B cell (primary cell): ENCODE measurements around the gene RPS19. TPM values are rescaled to one million over a fixed set of nuclear protein-coding genes. Genes with fewer than 3 reads are reported as not detected.

Experiments used
- ATAC-seq: fragments of 200-7000 bp; cut with Tn5 transposase; one replicate; pipeline ENCODE4 v1.10.0; 2021; ENCODE audit warnings: low read depth, mild to moderate bottlenecking, moderate number of reproducible peaks, moderate library complexity
- CTCF ChIA-PET: fragments of 350-600 bp; sonication (Branson Sonifier 250); formaldehyde crosslinking; loops from one replicate; lab custom pipeline; 2021; ENCODE audit warnings: antibody characterized with exemption, inconsistent platforms; lab: Charles Lee
- POLR2A ChIA-PET: fragments of 350-600 bp; sonication (Branson Sonifier 250); formaldehyde crosslinking; loops from one replicate; lab custom pipeline; 2021; ENCODE audit warnings: antibody characterized with exemption; lab: Charles Lee
- DNase-seq: peaks from one replicate; pipeline ENCODE4 v3.0.0; 2013
- H2AFZ ChIP-seq: 2 replicates; pipeline ENCODE4 v1.6.1; 2012; ENCODE audit warnings: mild to moderate bottlenecking, low read depth, low read length; ENCODE audit not compliant: insufficient read depth, poor library complexity, severe bottlenecking
- H3K27ac ChIP-seq, 2 donors: 1 replicate in 1 of 2; 2 replicates in 1 of 2; pipeline ENCODE4 v1.5.1; 2012 to 2013; ENCODE audit warnings: low read length in 2 of 2, mild to moderate bottlenecking in 2 of 2, moderate library complexity in 1 of 2
- H3K27me3 ChIP-seq, 4 experiments: fragments of 200-600 bp in 1 of 4; sonication (generic) in 1 of 4; replicated peaks in 1 of 4; 1 replicate in 2 of 4; 2 replicates in 2 of 4; pipeline versions ENCODE4 v1.6.1 to v1.7.0; 2013 to 2016; ENCODE audit warnings: low read length in 3 of 4, mild to moderate bottlenecking in 2 of 4, mixed read lengths in 1 of 4, moderate library complexity in 1 of 4; ENCODE audit not compliant: insufficient read depth in 4 of 4, control insufficient read depth in 3 of 4; ENCODE audit errors: control extremely low read depth in 1 of 4
- H3K36me3 ChIP-seq, 2 experiments: replicated peaks in 1 of 2; 1 replicate in 1 of 2; 2 replicates in 1 of 2; pipeline versions ENCODE4 v1.6.1 to v1.7.1; 2013; ENCODE audit warnings: low read length in 1 of 2; ENCODE audit not compliant: insufficient read depth in 2 of 2, control insufficient read depth in 1 of 2; ENCODE audit errors: control extremely low read depth in 1 of 2, extremely low read depth in 1 of 2
- H3K4me1 ChIP-seq, 2 donors: fragments of 200-600 bp in 1 of 2; sonication (generic) in 1 of 2; 1 replicate in 1 of 2; 2 replicates in 1 of 2; pipeline versions ENCODE4 v1.5.1 to v1.6.1; 2013 to 2017; ENCODE audit warnings: low read length in 2 of 2; ENCODE audit not compliant: control insufficient read depth in 2 of 2, insufficient read depth in 2 of 2
- H3K4me2 ChIP-seq: replicated peaks from 2 replicates; pipeline ENCODE3; 2012; ENCODE audit warnings: mild to moderate bottlenecking, low read depth, low read length; ENCODE audit not compliant: poor library complexity, severe bottlenecking
- H3K4me3 ChIP-seq, 5 experiments: fragments of 200-600 bp in 1 of 5; sonication (generic) in 1 of 5; 1 replicate in 3 of 5; 2 replicates in 2 of 5; pipeline versions ENCODE4 v1.5.1 to v1.7.0; 2011 to 2016; ENCODE audit warnings: low read length in 4 of 5, mild to moderate bottlenecking in 4 of 5, low read depth in 2 of 5, control low read depth in 1 of 5, moderate library complexity in 1 of 5; ENCODE audit not compliant: insufficient read depth in 1 of 5; ENCODE audit errors: control extremely low read depth in 1 of 5, extremely low read depth in 1 of 5
- H3K79me2 ChIP-seq: fragments of 200-600 bp; sonication (generic); one replicate; pipeline ENCODE4 v1.6.0; 2016; ENCODE audit warnings: low read length; ENCODE audit not compliant: control insufficient read depth, insufficient read depth
- H3K9ac ChIP-seq: fragments of 200-600 bp; sonication (generic); 2 replicates; pipeline ENCODE4 v1.6.1; 2017; ENCODE audit warnings: mild to moderate bottlenecking, low read length, moderate library complexity
- H3K9me3 ChIP-seq, 3 donors: one replicate each; pipeline versions ENCODE4 v1.6.1 to v1.7.1; 2013; ENCODE audit warnings: low read length in 2 of 3; ENCODE audit not compliant: control insufficient read depth in 2 of 3, insufficient read depth in 1 of 3; ENCODE audit errors: control extremely low read depth in 1 of 3
- H4K20me1 ChIP-seq: 2 replicates; pipeline ENCODE4 v1.6.0; 2012; ENCODE audit warnings: mild to moderate bottlenecking, low read length; ENCODE audit not compliant: insufficient read depth, control insufficient read depth, poor library complexity, severe bottlenecking
- H3K27ac Mint-ChIP-seq: one replicate; pipeline ENCODE4 v1.8.0; 2021; ENCODE audit warnings: mixed read lengths
- H3K27me3 Mint-ChIP-seq: one replicate; pipeline ENCODE4 v1.8.0; 2021; ENCODE audit warnings: mixed read lengths
- H3K4me1 Mint-ChIP-seq: one replicate; pipeline ENCODE4 v1.8.0; 2021; ENCODE audit warnings: mixed read lengths
- H3K4me3 Mint-ChIP-seq: one replicate; pipeline ENCODE4 v1.8.0; 2021; ENCODE audit warnings: mixed read lengths
- H3K9me3 Mint-ChIP-seq: one replicate; pipeline ENCODE4 v1.8.0; 2022; ENCODE audit warnings: mixed read lengths; ENCODE audit not compliant: insufficient read depth
- CTCF ChIP-seq: fragments of 200-600 bp; IDR thresholded peaks from one replicate; pipeline ENCODE4 v1.8.0; 2022; ENCODE audit warnings: antibody characterized with exemption, mild to moderate bottlenecking
- EZH2 ChIP-seq: IDR thresholded peaks from 2 replicates; pipeline ENCODE4 v1.6.1; 2012; ENCODE audit warnings: borderline replicate concordance, low read depth, mild to moderate bottlenecking, moderate library complexity, low read length; ENCODE audit not compliant: insufficient read depth, poor library complexity, severe bottlenecking
- WGBS: methylation state at CpG from one replicate; pipeline ENCODE4 v1.1.5; 2013; ENCODE audit warnings: missing lambda C conversion rate; ENCODE audit not compliant: insufficient coverage; 5-methylcytosine and 5-hydroxymethylcytosine counted together
- intact Hi-C: fragments of 100-400 bp; cut with micrococcal nuclease; formaldehyde crosslinking; loops from one replicate; pipeline ENCODE4 v1.10.0; 2022
- polyA plus RNA-seq: library from polyadenylated mRNA; depleted of rRNA; stranded (reverse); fragments of >200 nt; gene quantifications from 2 replicates; pipeline ENCODE4 v1.2.3, GENCODE V29; 2012
- total RNA-seq, 2 donors: library from RNA; stranded (reverse); fragments of 120-200 nt in 1 of 2; gene quantifications; 1 replicate in 1 of 2; 2 replicates in 1 of 2; pipeline versions ENCODE4 v1.2.3 to v1.2.4, GENCODE V29; 2013 to 2022

Gene RPS19
- total and polyA plus RNA-seq, 2 donors (not counting 1 experiment from before 2014, with no cell fraction given), result 3,322 to 9,144 TPM

GRCh38 chr19:41877916-41878905 lies 18.2 kb downstream of the RPS19 start:
- ATAC-seq, result no peak
- H3K4me1 ChIP-seq, result peaks cover 67 to 86% of the 10 kb centered on the region in 2 donors
- peaks cover 70% of the 10 kb centered on the region for H3K4me1 Mint-ChIP-seq

More at GRCh38 chr19:41877916-41878905, 18.2 kb downstream of the RPS19 start:
- H3K9me3 ChIP-seq, result no peaks in the 10 kb centered on the region
- Mint-ChIP-seq H3K4me3 (peak overlapping the region; percentile 97), H3K9me3 (no peaks in the 10 kb centered on the region), H3K27ac (peak overlapping the region; percentile 99), H3K27me3 (no peaks in the 10 kb centered on the region)
- H3K9ac ChIP-seq, result peak overlapping the region; percentile 92
- H3K36me3 ChIP-seq, result peaks cover 0 to 40% of the 10 kb centered on the region in 2 experiments
- H3K27me3 ChIP-seq, result no peaks in the 10 kb centered on the region
- no peak for DNase-seq
- ChIA-PET CTCF (interaction anchor here (8.3 to 17.0 kb wide), 3 partner anchors 9 to 70 kb away, joined by 83 to 331 read pairs (median 180); partner anchors contain the start of gene RPS19), POLR2A (interaction anchor here (0.6 to 6.6 kb wide), 9 partner anchors 10 to 285 kb away, joined by 3 to 94 read pairs (median 5); partner anchors contain the start of genes RABAC1 and RPS19)
- no peak overlapping the region for H2AFZ ChIP-seq
- peak overlapping the region; percentile 96 to 98 for H3K27ac ChIP-seq
- H3K79me2 ChIP-seq, result peaks cover 76% of the 10 kb centered on the region
- H3K4me2 ChIP-seq, result peak overlapping the region; percentile 84
- H4K20me1 ChIP-seq, result peaks cover 50% of the 10 kb centered on the region
- WGBS, result 34% methylated on average over 16 of the region's 17 CpGs
- intact Hi-C loops, result loop anchor here (1.0 to 10.0 kb wide), 4 partner anchors 9 to 613 kb away; partner anchors contain the start of gene HNRNPUL1
- peak overlapping the region; percentile 82 to 100 (median 94) for H3K4me3 ChIP-seq
- TF ChIP-seq EZH2, result no peak
- TF ChIP-seq CTCF, result no peak
